Daoy (cell line): Measurements from ENCODE around the gene AGBL4. TPM values are rescaled to one million over a fixed set of nuclear protein-coding genes. Genes with fewer than 3 reads are reported as not detected.
"Not testable (repeated sequence)": the region's sequence is repeated elsewhere in the genome, so short reads cannot be mapped to it uniquely, and the experiment has no call there.

ENCODE experiments used
- DNase-seq: peaks from one replicate; pipeline ENCODE4 v3.0.0-alpha.2; 2015; ENCODE audit warnings: low read depth
- total RNA-seq: library from RNA; depleted of rRNA; stranded (reverse); fragments of >200 nt; shearing (Covaris generic); gene quantifications from 2 replicates; pipeline ENCODE4 v1.2.3, GENCODE V29; 2014

AGBL4 gene
- total RNA-seq, 1 experiment from 2014 or later = not detected

DNA sequence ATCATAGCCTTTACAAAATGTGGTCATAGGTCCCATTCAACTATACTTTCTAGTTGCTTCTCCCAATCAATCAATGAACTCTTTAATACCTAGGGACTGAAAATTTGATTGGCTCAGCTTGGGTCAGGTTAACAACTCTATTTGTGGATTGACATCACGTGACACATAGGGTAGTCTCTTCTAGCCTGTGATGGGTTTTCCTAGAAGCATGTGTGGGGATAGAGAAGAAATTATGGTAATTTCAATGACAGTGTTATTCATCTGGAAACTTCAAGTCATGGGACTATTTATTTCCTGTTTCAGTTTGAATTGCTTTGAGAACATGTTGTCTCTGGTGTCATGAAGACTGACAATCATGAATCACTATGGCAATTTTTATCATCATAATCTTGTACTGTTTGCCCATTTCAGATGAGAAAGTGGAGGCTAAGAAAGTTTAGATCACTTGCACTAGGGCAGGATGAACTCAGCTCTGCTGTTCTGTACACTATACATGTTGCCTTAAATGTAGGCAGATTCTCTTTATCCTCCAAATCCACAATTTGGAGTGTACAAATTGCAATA lies 717.2 kb downstream of the AGBL4 start:
- DNase-seq = no peak

DNA sequence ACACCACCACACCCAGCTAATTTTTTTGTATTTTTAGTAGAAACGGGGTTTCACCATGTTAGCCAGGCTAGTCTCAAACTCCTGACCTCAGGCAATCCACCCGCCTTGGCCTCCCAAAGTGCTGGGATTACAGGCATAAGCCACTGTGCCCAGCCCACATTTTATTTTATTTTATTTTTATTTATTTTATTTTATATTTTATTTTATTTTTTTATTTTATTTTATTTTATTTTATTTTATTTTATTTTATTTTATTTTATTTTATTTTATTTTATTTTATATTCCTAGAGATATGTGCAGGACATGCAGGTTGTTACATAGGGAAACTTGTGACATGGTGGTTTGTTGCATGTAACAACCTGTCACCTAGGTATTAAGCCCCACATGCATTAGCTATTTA lies 721.4 kb downstream of the AGBL4 start:
- not testable (repeated sequence) for DNase-seq

DNA sequence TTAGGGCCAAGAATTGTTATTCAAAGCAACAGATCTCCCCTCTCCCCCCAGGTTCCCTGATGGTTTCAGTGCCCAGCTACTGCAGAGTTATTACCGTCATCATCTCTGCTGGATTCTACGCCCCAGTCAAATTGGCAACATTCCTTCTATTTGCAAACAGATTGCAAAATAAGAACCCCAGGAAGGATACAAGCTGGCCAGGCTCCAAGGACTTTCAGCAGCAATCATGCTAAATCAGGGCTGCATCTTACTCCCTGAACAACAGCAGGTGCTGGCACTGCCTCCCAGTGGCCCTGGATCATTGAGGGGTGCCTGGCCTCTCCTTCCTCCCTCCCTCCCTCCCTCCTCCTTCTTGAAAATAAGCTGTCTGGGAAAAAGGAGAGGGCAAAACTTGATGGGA lies 725.5 kb downstream of the AGBL4 start:
- DNase-seq = no peak

DNA sequence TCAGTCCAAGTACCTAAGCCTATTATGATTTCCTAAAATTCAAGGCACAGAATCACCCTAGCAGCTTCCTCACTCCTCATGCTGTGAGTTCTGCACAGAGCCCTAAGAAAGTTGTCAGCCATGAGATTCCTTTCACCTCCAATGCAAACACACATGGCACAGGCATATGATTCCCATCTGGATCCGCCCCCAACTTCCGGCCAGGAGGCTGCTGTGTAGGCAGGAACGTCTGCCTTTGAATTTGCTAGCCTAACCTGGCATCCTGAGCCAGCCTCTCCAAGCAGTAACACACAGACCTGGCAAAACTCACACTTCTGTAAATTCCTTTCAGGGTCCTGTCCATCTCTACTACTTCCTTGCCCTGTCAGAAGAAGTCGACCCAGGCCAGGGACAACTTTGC lies 726.0 kb downstream of the AGBL4 start:
- DNase-seq = no peak

DNA sequence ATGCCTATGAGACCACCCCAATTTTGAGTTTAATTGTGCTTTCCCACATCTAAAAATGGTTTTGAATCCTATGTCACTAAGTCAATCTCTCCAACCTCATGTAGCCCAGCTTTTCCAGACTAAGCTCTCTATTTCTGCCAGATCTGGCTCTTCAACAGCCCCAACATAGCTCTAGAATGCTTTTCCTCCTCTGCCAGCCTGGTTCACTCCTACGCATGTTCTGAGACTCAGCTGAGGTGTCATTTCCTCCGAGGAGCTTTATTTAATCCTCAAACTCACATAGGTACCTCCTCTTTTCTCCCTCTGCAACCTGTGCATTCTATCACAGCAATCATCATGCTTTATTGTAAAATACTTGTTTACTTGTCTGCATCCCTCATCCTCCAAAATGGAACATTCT lies 729.2 kb downstream of the AGBL4 start:
- DNase-seq = no peak

DNA sequence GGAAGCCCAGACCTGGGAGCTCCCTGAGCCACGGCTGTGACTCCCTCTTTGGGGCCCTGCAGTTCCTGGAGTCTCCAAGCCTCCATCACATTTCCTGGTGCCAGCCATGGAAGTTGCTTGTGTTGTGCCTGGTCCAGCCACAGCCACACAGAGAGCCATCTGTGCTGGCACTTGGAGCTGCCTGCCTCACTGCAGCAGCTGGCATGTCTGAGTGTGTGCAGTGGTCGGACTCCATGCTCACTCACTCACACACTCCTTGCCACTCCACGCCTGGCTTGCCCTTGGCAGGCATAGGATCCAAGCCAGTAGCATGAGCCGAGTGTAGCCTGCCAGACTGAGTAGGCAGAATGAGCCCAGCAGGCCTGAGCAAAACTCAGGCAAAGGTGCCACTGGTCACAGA lies 730.7 kb downstream of the AGBL4 start:
- DNase-seq = no peak

DNA sequence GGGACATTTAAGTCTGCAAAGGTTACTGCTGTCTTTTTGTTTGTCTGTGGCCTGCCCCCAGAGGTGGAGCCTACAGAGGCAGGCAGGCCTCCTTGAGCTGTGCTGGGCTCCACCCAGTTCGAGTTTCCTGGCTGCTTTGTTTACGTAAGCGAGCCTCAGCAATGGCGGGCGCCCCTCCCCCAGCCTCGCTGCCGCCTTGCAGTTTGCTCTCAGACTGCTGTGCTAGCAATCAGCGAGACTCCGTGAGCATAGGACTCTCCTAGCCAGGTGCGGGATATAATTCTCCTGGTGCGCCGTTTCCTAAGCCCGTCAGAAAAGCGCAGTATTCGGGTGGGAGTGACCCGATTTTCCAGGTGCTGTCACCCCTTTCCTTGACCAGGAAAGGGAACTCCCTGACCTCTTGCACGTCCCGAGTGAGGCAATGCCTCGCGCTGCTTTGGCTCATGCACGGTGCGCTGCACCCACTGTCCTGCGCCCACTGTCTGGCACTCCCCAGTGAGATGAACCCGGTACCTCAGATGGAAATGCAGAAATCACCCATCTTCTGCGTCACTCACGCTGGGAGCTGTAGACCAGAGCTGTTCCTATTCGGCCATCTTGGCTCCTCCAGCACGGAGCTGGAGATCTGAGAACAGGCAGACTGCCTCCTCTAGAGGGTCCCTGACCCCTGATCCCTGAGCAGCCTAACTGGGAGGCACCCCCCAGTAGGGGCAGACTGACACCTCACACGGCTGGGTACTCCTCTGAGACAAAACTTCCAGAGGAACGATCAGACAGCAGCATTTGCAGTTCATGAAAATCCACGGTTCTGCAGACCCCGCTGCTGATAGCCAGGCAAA lies 766.3 kb downstream of the AGBL4 start:
- DNase-seq = peak; percentile 30

DNA sequence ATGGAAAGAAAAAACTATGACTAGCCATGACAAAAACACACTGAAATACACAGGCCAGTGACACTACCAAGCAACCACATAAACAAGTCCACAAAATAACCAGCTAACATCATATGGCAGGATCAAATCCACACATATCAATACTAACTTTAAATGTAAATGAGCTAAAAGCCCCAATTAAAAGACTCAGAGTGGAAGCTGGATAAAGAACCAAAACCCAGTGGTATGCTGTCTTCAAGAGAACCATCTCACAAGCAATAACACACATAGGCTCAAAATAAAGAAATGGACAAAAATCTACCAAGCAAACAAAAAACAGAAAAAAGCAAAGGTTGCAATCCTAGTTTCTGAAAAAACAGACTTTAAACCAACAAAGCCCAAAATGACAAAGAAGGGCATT lies 770.8 kb downstream of the AGBL4 start:
- DNase-seq = no peak

DNA sequence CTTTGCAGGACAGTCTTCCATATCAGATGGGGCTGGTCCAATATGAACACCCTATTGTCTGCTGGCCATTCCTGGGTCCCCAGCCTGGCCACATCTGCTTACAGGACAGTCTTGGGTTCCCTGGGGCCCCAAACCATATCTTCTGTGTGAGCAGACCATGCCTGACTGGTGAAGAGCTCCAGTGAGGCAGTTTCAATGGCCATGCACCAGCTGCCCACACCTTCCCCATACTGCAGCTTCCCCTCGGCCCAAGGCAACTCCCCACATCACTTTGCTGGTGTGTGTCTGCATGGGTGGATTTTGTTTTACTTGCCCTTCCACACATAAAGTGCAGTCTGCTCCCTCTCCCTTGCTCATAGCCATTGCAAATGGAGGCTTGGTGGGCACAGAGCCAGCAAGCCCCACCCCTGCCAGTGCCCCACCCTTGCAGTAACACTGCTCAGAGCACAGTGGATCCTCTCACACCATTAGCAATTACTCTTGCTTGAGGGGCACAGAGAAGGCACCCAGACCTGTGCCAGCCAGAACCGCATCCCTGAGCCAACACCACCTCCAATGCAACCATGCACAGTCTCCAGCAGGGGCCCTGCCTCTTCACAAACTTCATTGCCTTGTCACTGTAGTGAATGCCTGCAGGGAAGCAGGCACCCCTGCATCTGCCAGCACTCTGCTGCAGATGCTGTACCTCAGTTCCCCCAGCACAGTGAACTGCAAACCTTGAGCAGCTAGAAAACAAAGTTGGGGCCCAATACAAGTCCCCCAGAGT lies 772.6 kb downstream of the AGBL4 start:
- no peak for DNase-seq

DNA sequence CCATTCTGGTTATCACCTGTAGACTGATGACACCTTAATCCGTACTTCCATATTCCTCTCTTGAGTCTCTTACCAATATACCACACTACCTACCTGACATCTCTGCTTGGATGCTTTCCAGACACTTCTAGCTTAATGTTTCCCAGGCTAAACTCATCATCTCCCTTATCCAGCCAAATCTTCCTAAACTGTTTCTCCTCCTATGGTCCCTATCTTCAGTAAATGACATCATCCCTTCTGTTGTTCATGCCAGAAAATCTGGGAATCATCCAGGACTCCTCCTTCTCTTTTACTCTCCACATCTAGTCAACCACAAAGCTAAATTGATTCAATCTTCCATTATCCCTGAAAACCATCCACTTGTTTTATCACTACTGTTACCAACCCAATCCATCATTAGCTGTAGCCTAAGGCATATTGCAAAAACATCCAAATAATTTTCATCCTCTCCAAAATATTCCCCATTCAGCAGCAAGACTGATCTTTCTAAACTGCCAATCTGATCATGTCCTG lies 783.0 kb downstream of the AGBL4 start:
- no peak for DNase-seq

DNA sequence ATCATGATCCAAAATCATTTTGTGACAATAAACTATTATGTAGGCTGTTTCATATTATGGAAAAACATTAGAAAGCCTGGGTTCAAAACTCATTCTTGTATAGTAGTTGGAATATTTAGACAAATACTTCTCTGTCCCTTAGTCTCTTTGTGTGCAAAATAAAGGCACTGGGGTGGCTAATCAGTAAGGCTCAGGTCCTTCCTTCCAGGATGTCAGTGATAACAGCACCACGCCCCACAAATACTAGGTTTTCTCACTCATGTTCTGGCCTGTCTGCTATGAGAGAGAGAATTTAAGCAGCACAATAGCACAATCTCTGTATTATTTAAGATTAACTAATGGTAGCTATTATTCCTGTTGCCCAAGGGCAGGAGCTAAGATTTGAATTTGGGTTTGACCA lies 788.8 kb downstream of the AGBL4 start:
- DNase-seq = no peak

DNA sequence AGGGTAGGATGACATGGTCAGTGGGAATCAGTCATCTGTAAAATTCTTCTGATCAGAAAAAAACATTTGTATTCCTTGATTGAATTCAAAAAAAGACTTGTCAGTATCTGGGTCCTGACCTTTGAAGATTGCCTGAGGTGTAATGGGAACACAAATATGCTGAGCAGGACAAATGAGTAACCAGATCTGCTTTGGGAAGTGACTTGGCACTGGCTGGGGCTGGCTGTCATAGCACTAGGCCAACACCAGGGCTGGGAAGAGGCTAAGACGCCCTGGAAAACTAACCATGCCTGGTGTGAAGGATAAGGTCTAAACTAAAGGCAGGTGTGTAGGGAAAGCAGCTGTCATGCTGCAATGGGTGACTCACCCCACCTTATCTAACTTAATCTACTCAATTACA lies 794.2 kb downstream of the AGBL4 start:
- DNase-seq = no peak

DNA sequence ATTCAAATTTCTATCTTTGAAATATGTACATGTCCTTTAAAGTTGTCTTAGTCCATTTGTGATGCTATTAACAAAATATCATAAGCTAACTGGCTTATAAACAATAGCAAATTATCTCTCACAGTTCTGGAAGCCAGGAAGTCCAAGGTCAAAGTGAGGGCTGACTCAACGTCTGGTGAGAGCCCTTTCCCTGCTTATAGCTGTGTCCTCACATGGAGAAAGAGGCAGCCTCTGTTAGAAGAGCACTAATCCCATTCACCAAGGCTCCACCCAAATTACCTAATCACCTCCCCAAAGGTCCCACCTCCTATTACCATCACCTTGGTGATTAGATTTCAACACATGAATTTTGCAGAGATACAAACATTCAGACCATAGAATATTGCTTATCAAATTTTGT lies 797.0 kb downstream of the AGBL4 start:
- no peak for DNase-seq

DNA sequence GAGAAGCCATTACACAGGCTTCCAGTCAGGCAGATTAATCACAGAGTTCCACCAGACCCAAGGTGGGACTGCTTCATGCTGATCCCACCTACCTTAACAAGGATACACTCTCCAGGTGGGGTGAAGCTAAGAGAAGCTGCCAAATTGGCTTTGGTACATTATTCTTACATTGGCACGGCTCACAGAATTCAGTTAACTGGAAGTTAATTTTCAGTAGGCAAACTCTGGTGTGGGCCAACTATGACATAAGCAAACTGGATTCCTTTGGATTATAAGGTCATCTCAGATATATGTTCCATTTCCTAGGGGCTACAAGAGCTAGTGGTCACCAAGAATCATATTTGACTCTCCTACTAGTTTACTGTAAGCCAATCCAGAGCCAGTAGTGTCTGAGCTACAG lies 798.3 kb downstream of the AGBL4 start:
- no peak for DNase-seq

DNA sequence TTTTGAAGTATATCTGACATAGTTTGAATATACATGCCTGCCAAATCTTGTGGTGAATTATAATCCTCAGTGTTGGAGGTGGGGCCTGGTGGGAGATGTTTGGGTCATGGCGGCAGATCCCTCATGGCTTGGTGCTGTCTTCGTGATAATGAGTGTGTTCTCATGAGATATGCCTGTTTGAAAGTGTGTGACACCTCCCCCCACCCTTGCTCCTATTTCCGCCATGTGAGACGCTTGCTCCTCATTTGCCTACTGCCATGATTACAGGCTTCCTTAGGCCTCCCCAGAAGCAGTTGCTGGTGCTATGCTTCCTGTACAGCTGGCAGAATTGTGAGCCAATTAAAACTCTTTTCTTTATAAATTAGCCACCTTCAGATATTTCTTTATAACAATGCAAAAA lies 810.5 kb downstream of the AGBL4 start:
- no peak for DNase-seq

DNA sequence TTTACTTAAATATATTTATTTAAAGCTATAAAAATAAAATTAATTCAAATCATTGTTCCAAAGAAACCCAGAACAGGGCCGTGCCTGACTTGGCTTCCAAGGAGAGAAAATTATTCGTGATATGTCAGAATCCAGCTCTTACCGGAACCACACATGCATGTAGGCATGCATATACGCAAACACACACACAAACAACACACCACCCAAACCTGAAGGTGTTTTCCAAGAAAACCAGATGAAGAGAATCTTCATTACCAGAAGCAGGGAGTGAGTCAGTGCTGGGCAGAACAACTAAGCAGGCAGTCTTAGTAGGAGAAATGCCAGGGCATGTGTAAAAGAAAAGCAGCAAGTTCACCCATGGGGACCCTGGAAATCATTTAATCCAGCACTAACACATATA lies 815.0 kb downstream of the AGBL4 start:
- no peak for DNase-seq

DNA sequence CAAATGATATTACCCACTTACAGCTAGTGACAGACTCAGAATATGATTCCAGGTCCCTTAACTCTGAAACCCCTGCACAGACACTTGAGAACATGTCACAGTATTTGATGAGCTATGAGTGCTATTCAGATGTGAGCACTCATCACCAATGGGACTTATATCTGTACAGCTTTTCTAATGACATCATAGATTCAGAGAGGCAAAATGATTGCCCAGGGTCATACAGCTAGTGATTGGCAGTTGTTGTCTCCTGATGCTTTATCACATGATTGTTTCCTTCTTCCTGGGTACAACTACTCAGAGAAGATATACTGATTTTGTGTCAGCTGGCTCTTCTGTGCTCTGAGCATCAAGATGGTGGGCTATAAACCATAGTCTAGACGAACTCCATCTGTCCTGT lies 819.0 kb downstream of the AGBL4 start:
- no peak for DNase-seq

DNA sequence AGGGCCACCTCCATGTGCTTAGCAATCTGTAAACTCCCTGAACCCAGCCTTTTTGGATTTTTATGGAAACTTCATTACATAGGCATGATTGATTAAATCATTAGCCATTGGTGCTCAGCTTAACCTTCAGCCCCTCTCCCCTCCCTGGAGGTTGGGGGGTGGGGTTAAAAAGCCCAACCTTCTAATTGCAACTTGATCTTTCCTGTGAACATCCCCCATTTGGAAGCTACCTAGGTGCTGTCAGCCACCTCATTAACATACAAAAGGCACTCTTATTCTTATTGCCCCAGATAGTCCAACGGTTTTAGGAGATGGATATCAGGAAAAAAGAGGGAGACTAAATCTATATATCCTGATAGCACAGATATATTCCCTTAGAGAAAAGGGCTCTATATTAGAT lies 823.0 kb downstream of the AGBL4 start:
- DNase-seq = no peak

DNA sequence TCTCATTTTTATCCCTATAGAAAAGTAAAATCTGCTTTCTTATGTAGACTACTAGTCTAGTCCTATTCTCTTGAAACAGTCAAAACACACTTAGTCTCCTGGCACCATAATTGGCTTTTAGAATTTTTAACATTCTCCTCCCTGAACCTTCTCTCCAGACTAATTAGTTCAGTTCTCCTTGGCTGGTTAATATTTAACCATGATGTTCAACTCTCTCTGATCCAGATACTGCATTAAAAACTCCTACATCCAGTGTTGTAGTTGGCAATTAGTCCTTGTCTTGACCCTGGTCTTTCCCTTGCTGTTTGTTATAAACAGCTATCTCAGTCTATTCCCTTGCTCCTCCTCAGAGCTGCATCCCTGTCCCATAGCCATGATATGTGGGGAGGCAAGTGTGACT lies 824.2 kb downstream of the AGBL4 start:
- DNase-seq = no peak

DNA sequence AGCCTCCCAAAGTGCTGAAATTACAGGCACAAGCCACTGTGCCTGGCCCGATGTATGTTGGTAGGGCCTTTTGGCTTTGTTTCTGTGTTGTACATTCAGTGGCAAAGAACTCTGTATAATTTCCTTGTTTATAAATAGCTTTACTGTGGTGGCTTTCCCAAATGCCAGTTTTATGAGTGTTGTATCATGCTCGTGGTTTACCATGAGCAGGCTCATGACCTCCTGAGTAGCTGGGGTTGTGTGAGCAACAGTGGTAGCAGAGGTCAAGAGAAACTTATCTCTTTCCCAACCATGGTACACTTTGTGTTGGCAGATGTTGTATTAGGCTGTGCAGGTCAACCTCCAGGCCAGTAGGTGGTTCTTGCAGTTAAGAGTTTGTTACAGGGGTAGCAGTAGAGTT lies 826.7 kb downstream of the AGBL4 start:
- DNase-seq = no peak

DNA sequence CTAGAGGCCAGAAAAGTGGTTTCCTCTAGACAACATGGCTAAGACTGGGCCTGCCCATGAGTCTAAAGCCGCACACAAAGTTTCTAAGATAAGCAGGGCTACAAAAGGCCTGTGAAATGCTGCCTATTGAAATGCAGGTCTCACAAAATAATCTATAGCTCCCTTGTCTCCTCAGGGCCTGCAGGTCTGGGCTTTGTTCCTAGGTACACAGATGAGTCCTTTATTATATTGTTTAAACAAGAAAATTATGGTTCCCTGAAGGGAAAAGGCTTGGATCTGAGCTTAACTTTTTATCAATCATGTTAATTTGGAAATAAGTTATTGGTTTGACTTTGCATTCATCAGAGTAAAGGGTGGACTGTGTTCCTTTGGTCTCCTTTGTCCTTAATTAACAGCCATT lies 833.6 kb downstream of the AGBL4 start:
- DNase-seq = no peak

DNA sequence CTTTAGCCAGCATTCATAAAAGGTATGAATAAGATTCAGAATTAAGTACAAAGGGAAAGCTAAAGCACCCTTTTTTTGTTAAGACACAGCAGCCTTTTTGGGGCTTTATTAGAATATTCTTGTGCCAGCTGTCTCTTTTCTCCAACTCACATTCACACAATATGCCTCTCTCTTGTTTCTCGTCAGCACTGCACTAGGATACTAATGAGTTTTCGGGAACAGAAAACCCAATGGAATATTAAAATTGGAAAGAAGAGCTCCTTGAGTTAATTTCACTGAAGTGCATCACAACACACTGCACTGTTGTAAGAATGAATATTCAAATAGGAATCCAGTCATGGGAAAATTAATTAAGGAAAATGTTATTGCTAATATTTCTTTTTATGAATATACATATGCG lies 836.7 kb downstream of the AGBL4 start:
- DNase-seq = no peak

DNA sequence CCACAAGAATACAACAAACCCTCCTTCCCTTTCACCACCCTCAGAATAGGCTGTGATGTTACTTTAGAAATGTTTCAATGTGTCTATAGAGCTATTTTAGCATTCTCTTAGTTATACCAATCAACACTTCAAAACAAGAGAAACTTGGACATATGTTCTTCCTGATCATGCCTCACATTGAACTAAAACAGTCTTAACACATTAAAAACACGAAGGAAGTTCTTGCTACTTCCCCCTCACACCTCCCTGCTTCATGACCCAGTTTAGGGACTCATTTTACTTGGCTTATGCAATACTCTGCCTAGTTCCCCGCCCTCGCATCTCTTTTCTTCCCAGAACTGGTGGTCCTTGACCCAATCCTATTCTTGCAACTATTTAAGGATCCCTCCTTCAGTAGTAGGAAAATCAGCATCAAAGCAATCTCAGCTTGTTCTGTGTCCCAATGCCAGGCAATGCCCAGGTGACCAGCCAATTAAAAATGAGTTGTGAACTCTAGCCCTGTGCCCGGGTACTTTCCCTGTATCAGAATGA lies 838.2 kb downstream of the AGBL4 start:
- DNase-seq = no peak
